H9 (cell line): ENCODE measurements around the gene IRF4. TPM values are rescaled to one million over a fixed set of nuclear protein-coding genes. Genes with fewer than 3 reads are reported as not detected.

Source experiments
- DNase-seq: peaks from one replicate; pipeline ENCODE4 v3.0.0-alpha.2; 2017
- H2AFZ ChIP-seq: one replicate; pipeline ENCODE4 v1.6.1; 2013; ENCODE audit warnings: mild to moderate bottlenecking, low read length, control low read depth, moderate library complexity
- H2AK5ac ChIP-seq: 2 replicates; pipeline ENCODE4 v1.6.1; 2013; ENCODE audit warnings: low read length, control low read depth, mixed read lengths; ENCODE audit not compliant: insufficient read length
- H2BK120ac ChIP-seq: one replicate; pipeline ENCODE4 v1.6.1; 2013; ENCODE audit warnings: low read depth, mild to moderate bottlenecking, low read length, control low read depth, inconsistent platforms; ENCODE audit not compliant: poor library complexity, severe bottlenecking
- H2BK12ac ChIP-seq: 2 replicates; pipeline ENCODE4 v1.6.1; 2013; ENCODE audit warnings: low read length, control low read depth, mixed read lengths, low read depth; ENCODE audit not compliant: insufficient read length
- H2BK15ac ChIP-seq: 2 replicates; pipeline ENCODE4 v1.6.1; 2013; ENCODE audit warnings: low read depth, low read length, control low read depth
- H2BK20ac ChIP-seq: one replicate; pipeline ENCODE4 v1.6.1; 2013; ENCODE audit warnings: low read depth, mild to moderate bottlenecking, low read length, control low read depth, inconsistent platforms; ENCODE audit not compliant: poor library complexity, severe bottlenecking
- H2BK5ac ChIP-seq: 2 replicates; pipeline ENCODE4 v1.6.1; 2013; ENCODE audit warnings: low read length, control low read depth, mixed read lengths; ENCODE audit not compliant: insufficient read length
- H3K14ac ChIP-seq: 2 replicates; pipeline ENCODE4 v1.6.1; 2013; ENCODE audit warnings: low read length, control low read depth; ENCODE audit not compliant: insufficient read depth
- H3K18ac ChIP-seq: 2 replicates; pipeline ENCODE4 v1.6.1; 2013; ENCODE audit warnings: low read depth, mild to moderate bottlenecking, mixed read lengths, low read length, control low read depth; ENCODE audit not compliant: insufficient read length
- H3K23ac ChIP-seq: 2 replicates; pipeline ENCODE4 v1.6.1; 2013; ENCODE audit warnings: low read length, control low read depth, mixed read lengths, low read depth; ENCODE audit not compliant: insufficient read length
- H3K23me2 ChIP-seq: 2 replicates; pipeline ENCODE4 v1.6.1; 2013; ENCODE audit warnings: low read depth, mild to moderate bottlenecking, mixed read lengths, low read length, control low read depth; ENCODE audit not compliant: insufficient read length, poor library complexity, severe bottlenecking
- H3K27ac ChIP-seq: 2 replicates; pipeline ENCODE4 v1.5.1; 2013; ENCODE audit warnings: low read length, control low read depth, mixed read lengths, low read depth; ENCODE audit not compliant: insufficient read length
- H3K27me3 ChIP-seq: 2 replicates; pipeline ENCODE4 v1.6.1; 2013; ENCODE audit warnings: low read length, control low read depth, inconsistent platforms; ENCODE audit not compliant: insufficient read depth
- H3K4ac ChIP-seq: 2 replicates; pipeline ENCODE4 v1.6.1; 2013; ENCODE audit warnings: low read depth, mild to moderate bottlenecking, control low read depth, inconsistent platforms, low read length, moderate library complexity
- H3K4me1 ChIP-seq: 2 replicates; pipeline ENCODE4 v1.6.1; 2013; ENCODE audit warnings: low read length, control low read depth, inconsistent platforms; ENCODE audit not compliant: insufficient read depth
- H3K4me2 ChIP-seq: 2 replicates; pipeline ENCODE4 v1.6.1; 2013; ENCODE audit warnings: low read length, control low read depth, mixed read lengths; ENCODE audit not compliant: insufficient read length, insufficient read depth
- H3K56ac ChIP-seq: 2 replicates; pipeline ENCODE4 v1.6.1; 2013; ENCODE audit warnings: low read depth, mild to moderate bottlenecking, mixed read lengths, low read length, control low read depth; ENCODE audit not compliant: insufficient read length
- H3K79me1 ChIP-seq: 2 replicates; pipeline ENCODE4 v1.6.1; 2013; ENCODE audit warnings: low read depth, mild to moderate bottlenecking, moderate library complexity, low read length, control low read depth, inconsistent platforms; ENCODE audit not compliant: insufficient read depth, poor library complexity, severe bottlenecking
- H3K79me2 ChIP-seq: 2 replicates; pipeline ENCODE4 v1.6.1; 2013; ENCODE audit warnings: low read length, control low read depth, inconsistent platforms; ENCODE audit not compliant: insufficient read depth
- H3K9ac ChIP-seq: 2 replicates; pipeline ENCODE4 v1.6.1; 2013; ENCODE audit warnings: low read length, control low read depth, mixed read lengths; ENCODE audit not compliant: insufficient read length; ENCODE audit errors: extremely low read depth
- H3K9me3 ChIP-seq: one replicate; pipeline ENCODE4 v1.6.1; 2013; ENCODE audit warnings: low read depth, low read length, inconsistent platforms; ENCODE audit not compliant: control insufficient read depth
- H3T11ph ChIP-seq: one replicate; pipeline ENCODE4 v1.6.1; 2013; ENCODE audit warnings: mild to moderate bottlenecking, low read length, control low read depth, inconsistent platforms
- H4K20me1 ChIP-seq: one replicate; pipeline ENCODE4 v1.6.1; 2013; ENCODE audit not compliant: control insufficient read depth, insufficient read length, insufficient read depth
- H4K5ac ChIP-seq: 2 replicates; pipeline ENCODE4 v1.6.1; 2013; ENCODE audit warnings: low read depth, mild to moderate bottlenecking, mixed read lengths, low read length, control low read depth; ENCODE audit not compliant: insufficient read length
- H4K8ac ChIP-seq: replicated peaks from 2 replicates; pipeline ENCODE4 v1.6.1; 2013; ENCODE audit warnings: low read length, control low read depth, mixed read lengths, low read depth; ENCODE audit not compliant: insufficient read length
- H4K91ac ChIP-seq: 2 replicates; pipeline ENCODE4 v1.6.1; 2013; ENCODE audit warnings: low read depth, mild to moderate bottlenecking, moderate library complexity, mixed read lengths, low read length, control low read depth; ENCODE audit not compliant: insufficient read length
- H3K27ac Mint-ChIP-seq, 3 experiments: 2 replicates in 2 of 3; 3 replicates in 1 of 3; pipeline ENCODE4 v1.8.0; 2020 to 2021; ENCODE audit warnings: mixed read lengths in 3 of 3, mild to moderate bottlenecking in 1 of 3, moderate library complexity in 1 of 3
- H3K27me3 Mint-ChIP-seq: 2 replicates; pipeline ENCODE4 v1.8.0; 2021; ENCODE audit warnings: low read depth, mild to moderate bottlenecking, moderate library complexity, mixed read lengths
- H3K36me3 Mint-ChIP-seq, 3 experiments: 2 replicates in 2 of 3; 3 replicates in 1 of 3; pipeline ENCODE4 v1.8.0; 2020 to 2021; ENCODE audit warnings: low read depth in 3 of 3, mixed read lengths in 3 of 3; ENCODE audit not compliant: insufficient read depth in 1 of 3
- H3K4me1 Mint-ChIP-seq, 2 experiments: 2 replicates each; pipeline ENCODE4 v1.8.0; 2020; ENCODE audit warnings: mixed read lengths in 2 of 2
- H3K4me3 Mint-ChIP-seq, 2 experiments: 2 replicates in 1 of 2; 3 replicates in 1 of 2; pipeline ENCODE4 v1.8.0; 2020 to 2021; ENCODE audit warnings: mild to moderate bottlenecking in 2 of 2, mixed read lengths in 2 of 2, moderate library complexity in 1 of 2
- H3K9me3 Mint-ChIP-seq, 2 experiments: 2 replicates in 1 of 2; 3 replicates in 1 of 2; pipeline ENCODE4 v1.8.0; 2020; ENCODE audit warnings: mild to moderate bottlenecking in 2 of 2, mixed read lengths in 2 of 2, moderate library complexity in 1 of 2
- WGBS: extraction: QIAGEN DNeasy Blood & Tissue Kit; methylation state at CpG from one replicate; pipeline ENCODE4 v1.1.7; 2013; ENCODE audit warnings: missing lambda C conversion rate, low lambda C conversion rate, mixed read lengths; ENCODE audit not compliant: insufficient read length; ENCODE audit errors: extremely low coverage; 5-methylcytosine and 5-hydroxymethylcytosine counted together
- total RNA-seq: library from RNA; stranded (reverse); gene quantifications from 2 replicates; pipeline ENCODE4 v1.2.1, GENCODE V29; 2021
- TF ChIP-seq, protein P1 (sequence below): fragments of 200-600 bp; sonication (generic); conservative IDR thresholded peaks from 3 replicates; pipeline ENCODE4 v1.8.0; 2021; ENCODE audit warnings: antibody characterized with exemption, mild to moderate bottlenecking

Gene IRF4
- total RNA-seq, 1 experiment from 2014 or later, result 0.31 TPM

GRCh38 chr6:435441-436307, 44.1 kb downstream of the IRF4 start:
- Histone ChIP-seq H4K5ac (no peak overlapping the region), H2BK12ac (no peak overlapping the region), H3K27me3 (no peaks in the 10 kb centered on the region), H4K8ac (no peak overlapping the region), H4K91ac (no peak overlapping the region), H2BK5ac (no peak overlapping the region), H3T11ph (no peak overlapping the region), H2AFZ (no peak overlapping the region), H3K79me1 (no peaks in the 10 kb centered on the region), H2BK20ac (no peak overlapping the region), H3K79me2 (no peaks in the 10 kb centered on the region), H3K14ac (no peak overlapping the region), H3K4ac (no peak overlapping the region), H3K27ac (no peak overlapping the region), H3K23ac (no peak overlapping the region), H3K4me2 (no peak overlapping the region), H2BK120ac (no peak overlapping the region), H2BK15ac (no peak overlapping the region), H4K20me1 (no peaks in the 10 kb centered on the region), H2AK5ac (no peak overlapping the region), H3K9ac (no peak overlapping the region), H3K56ac (no peak overlapping the region), H3K23me2 (no peaks in the 10 kb centered on the region), H3K18ac (no peak overlapping the region), H3K9me3 (no peaks in the 10 kb centered on the region), H3K4me1 (no peaks in the 10 kb centered on the region)
- no peak overlapping the region for H3K4me3 Mint-ChIP-seq
- peaks cover 5% of the 10 kb centered on the region for H3K27me3 Mint-ChIP-seq
- TF ChIP-seq, protein P1, sequence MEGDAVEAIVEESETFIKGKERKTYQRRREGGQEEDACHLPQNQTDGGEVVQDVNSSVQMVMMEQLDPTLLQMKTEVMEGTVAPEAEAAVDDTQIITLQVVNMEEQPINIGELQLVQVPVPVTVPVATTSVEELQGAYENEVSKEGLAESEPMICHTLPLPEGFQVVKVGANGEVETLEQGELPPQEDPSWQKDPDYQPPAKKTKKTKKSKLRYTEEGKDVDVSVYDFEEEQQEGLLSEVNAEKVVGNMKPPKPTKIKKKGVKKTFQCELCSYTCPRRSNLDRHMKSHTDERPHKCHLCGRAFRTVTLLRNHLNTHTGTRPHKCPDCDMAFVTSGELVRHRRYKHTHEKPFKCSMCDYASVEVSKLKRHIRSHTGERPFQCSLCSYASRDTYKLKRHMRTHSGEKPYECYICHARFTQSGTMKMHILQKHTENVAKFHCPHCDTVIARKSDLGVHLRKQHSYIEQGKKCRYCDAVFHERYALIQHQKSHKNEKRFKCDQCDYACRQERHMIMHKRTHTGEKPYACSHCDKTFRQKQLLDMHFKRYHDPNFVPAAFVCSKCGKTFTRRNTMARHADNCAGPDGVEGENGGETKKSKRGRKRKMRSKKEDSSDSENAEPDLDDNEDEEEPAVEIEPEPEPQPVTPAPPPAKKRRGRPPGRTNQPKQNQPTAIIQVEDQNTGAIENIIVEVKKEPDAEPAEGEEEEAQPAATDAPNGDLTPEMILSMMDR, result no peak
- no peak overlapping the region for H3K27ac Mint-ChIP-seq
- no CpG with 5 or more reads among the region's 50 CpGs for WGBS
- no peaks in the 10 kb centered on the region; a peak in 1 of 4 replicates for H3K4me1 Mint-ChIP-seq
- no peaks in the 10 kb centered on the region; a peak in 2 of 5 replicates for H3K9me3 Mint-ChIP-seq
- DNase-seq, result no peak
- H3K36me3 Mint-ChIP-seq, result peaks cover 0 to 2% (median 0%) of the 10 kb centered on the region in 3 experiments; a peak in 1 of 7 replicates
